A673 (cell line): Measurements from ENCODE around the gene CPNE9. TPM values are rescaled to one million over a fixed set of nuclear protein-coding genes. Genes with fewer than 3 reads are reported as not detected.
A peak's percentile ranks its signal among the peaks of the same experiment; 100 is the strongest.

Experiments used
- BruUV-seq: library from RNA; stranded (reverse); fragments of 400-500 nt; replicated peaks from 2 replicates; lab custom pipeline; 2021; lab: Mats Ljungman, UMichigan
- CTCF ChIA-PET: fragments of 300-600 bp; sonication (Branson Sonifier 250); formaldehyde crosslinking; loops from one replicate; lab custom pipeline; 2022; ENCODE audit warnings: antibody characterized with exemption; lab: Charles Lee
- POLR2A ChIA-PET: fragments of 300-600 bp; sonication (Branson Sonifier 250); formaldehyde crosslinking; loops from one replicate; lab custom pipeline; 2022; ENCODE audit warnings: antibody characterized with exemption; ENCODE audit not compliant: low non-redundant PET; lab: Charles Lee
- DNase-seq: peaks from one replicate; pipeline ENCODE4 v3.0.0-alpha.2; 2015; ENCODE audit warnings: low spot score
- H3K27ac ChIP-seq: fragments of 200-600 bp; sonication (generic); 2 replicates; pipeline ENCODE4 v1.5.1; 2016; ENCODE audit warnings: mixed run types, low read depth, mild to moderate bottlenecking, mixed read lengths, antibody characterized with exemption, low read length; ENCODE audit not compliant: poor library complexity, severe bottlenecking
- H3K27me3 ChIP-seq: fragments of 200-600 bp; sonication (generic); replicated peaks from 2 replicates; pipeline ENCODE4 v1.6.1; 2017; ENCODE audit warnings: mixed run types, low read depth, mild to moderate bottlenecking, mixed read lengths, antibody characterized with exemption, low read length; ENCODE audit not compliant: insufficient read depth, poor library complexity
- H3K36me3 ChIP-seq: fragments of 200-600 bp; sonication (generic); 2 replicates; pipeline ENCODE4 v1.6.1; 2016; ENCODE audit warnings: mixed run types, mild to moderate bottlenecking, mixed read lengths, antibody characterized with exemption, low read length; ENCODE audit not compliant: insufficient read depth, poor library complexity, severe bottlenecking
- H3K4me1 ChIP-seq: fragments of 200-600 bp; sonication (generic); 2 replicates; pipeline ENCODE4 v1.6.1; 2017; ENCODE audit warnings: mixed run types, mild to moderate bottlenecking, mixed read lengths, antibody characterized with exemption, low read length; ENCODE audit not compliant: insufficient read depth, poor library complexity, severe bottlenecking
- H3K4me3 ChIP-seq: fragments of 200-600 bp; sonication (generic); 2 replicates; pipeline ENCODE4 v1.5.1; 2016; ENCODE audit warnings: low read depth, mixed run types, mild to moderate bottlenecking, mixed read lengths, low read length; ENCODE audit not compliant: poor library complexity, severe bottlenecking
- H3K9me3 ChIP-seq: fragments of 200-600 bp; sonication (generic); 2 replicates; pipeline ENCODE4 v1.6.1; 2016; ENCODE audit warnings: mixed run types, low read depth, mild to moderate bottlenecking, mixed read lengths, antibody characterized with exemption, low read length; ENCODE audit not compliant: poor library complexity, severe bottlenecking
- EZH2 ChIP-seq: fragments of 200-600 bp; sonication (generic); IDR thresholded peaks from 2 replicates; pipeline ENCODE4 v1.6.1; 2017; ENCODE audit warnings: borderline replicate concordance, low read depth, mild to moderate bottlenecking, mixed read lengths, antibody characterized with exemption, low read length; ENCODE audit not compliant: poor library complexity, severe bottlenecking
- intact Hi-C: fragments of 100-400 bp; cut with micrococcal nuclease; formaldehyde crosslinking; loops from one replicate; pipeline ENCODE4 v1.10.0; 2022; ENCODE audit not compliant: unreplicated experiment
- total RNA-seq: library from RNA; stranded (reverse); gene quantifications from 2 replicates; pipeline ENCODE4 v1.2.3, GENCODE V29; 2021
- TF ChIP-seq, protein P1 (sequence below): fragments of 300-800, 200-600 bp; sonication (generic); conservative IDR thresholded peaks from 2 replicates; pipeline ENCODE4 v1.5.1; 2017; ENCODE audit warnings: low read depth, mild to moderate bottlenecking, antibody characterized with exemption, low read length, moderate library complexity, mixed read lengths

Gene CPNE9
- total RNA-seq, 1 experiment from 2014 or later: not detected

DNA sequence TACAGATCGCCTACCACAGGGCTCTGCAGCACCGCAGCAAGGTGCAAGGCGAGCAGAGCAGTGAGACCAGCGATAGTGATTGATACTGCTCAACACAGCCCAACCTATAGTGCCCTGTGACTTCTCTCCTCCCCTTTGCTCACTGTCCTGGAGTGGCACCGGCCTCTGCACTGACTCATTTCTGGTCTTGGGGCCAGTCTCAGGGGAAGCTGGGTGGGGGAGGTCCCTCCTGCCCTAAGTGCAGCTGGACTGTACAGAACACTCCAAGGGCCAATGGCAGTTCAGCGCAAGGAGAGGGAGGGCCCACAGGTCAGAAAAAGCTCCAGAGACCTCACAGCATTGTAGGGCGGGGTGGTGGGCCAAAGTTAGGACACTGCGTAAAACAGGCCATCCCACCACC lies 43.6 kb downstream of the CPNE9 start:
- BruUV-seq: no TSS peak
- Histone ChIP-seq H3K27me3 (no peaks in the 10 kb centered on the region), H3K36me3 (peaks cover 76% of the 10 kb centered on the region), H3K27ac (no peak overlapping the region), H3K9me3 (no peaks in the 10 kb centered on the region), H3K4me1 (peaks cover 5% of the 10 kb centered on the region), H3K4me3 (no peak overlapping the region)
- CTCF ChIA-PET: no interaction called here
- intact Hi-C loops: no loop called here
- POLR2A ChIA-PET: no interaction called here
- DNase-seq: no peak
- no peak for TF ChIP-seq EZH2
- TF ChIP-seq, protein P1, sequence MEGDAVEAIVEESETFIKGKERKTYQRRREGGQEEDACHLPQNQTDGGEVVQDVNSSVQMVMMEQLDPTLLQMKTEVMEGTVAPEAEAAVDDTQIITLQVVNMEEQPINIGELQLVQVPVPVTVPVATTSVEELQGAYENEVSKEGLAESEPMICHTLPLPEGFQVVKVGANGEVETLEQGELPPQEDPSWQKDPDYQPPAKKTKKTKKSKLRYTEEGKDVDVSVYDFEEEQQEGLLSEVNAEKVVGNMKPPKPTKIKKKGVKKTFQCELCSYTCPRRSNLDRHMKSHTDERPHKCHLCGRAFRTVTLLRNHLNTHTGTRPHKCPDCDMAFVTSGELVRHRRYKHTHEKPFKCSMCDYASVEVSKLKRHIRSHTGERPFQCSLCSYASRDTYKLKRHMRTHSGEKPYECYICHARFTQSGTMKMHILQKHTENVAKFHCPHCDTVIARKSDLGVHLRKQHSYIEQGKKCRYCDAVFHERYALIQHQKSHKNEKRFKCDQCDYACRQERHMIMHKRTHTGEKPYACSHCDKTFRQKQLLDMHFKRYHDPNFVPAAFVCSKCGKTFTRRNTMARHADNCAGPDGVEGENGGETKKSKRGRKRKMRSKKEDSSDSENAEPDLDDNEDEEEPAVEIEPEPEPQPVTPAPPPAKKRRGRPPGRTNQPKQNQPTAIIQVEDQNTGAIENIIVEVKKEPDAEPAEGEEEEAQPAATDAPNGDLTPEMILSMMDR: no peak

DNA sequence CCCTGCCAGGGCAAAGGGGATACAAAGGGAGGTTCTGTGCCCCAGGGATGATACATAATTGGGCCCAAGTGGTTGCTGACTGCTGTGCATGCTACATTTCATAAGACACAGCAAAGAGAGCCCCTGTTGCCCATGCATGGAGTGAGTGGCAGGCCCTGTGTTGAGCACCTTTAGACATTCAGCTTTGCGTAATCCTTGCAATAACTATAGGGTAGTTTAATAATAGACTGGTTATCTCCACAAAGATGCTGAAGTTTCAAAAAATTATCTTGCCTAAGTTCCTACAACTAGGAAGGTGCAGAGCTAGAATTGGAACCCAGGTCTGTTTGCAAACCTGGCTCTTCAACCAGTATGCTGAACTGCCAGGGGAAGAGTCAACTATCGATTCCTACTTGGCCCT lies 44.4 kb downstream of the CPNE9 start:
- intact Hi-C loops: no loop called here
- H3K36me3 ChIP-seq: peaks cover 72% of the 10 kb centered on the region
- H3K4me3 ChIP-seq: no peak overlapping the region
- POLR2A ChIA-PET: no interaction called here
- TF ChIP-seq EZH2: no peak
- DNase-seq: no peak
- BruUV-seq: no TSS peak
- CTCF ChIA-PET: no interaction called here
- no peak overlapping the region for H3K27ac ChIP-seq
- H3K4me1 ChIP-seq: peaks cover 5% of the 10 kb centered on the region
- no peaks in the 10 kb centered on the region for H3K27me3 ChIP-seq
- no peaks in the 10 kb centered on the region for H3K9me3 ChIP-seq

DNA sequence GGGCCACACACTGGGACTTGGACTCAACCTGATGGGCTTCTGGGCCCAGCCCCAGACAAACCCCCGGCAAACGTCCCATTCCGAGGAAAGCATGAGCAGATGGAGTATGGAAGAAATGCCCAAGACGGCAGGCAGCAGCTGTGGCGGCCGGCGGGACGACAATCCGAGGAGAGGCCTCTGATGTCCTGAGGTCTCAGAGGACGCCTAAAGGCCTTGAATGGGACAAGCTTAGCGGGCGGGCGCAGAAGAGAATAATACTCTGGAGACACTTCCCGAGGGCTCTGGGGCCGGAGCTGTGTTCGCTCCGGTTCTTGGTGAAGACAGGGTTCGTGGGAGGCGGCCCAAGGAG lies 45.6 kb downstream of the CPNE9 start:
- DNase-seq: no peak
- no peak for TF ChIP-seq EZH2
- TF ChIP-seq, protein P1: no peak
- Histone ChIP-seq H3K36me3 (peaks cover 59% of the 10 kb centered on the region), H3K4me3 (peak overlapping the region; percentile 62), H3K27ac (peak overlapping the region; percentile 89), H3K4me1 (peaks cover 5% of the 10 kb centered on the region), H3K9me3 (no peaks in the 10 kb centered on the region), H3K27me3 (no peaks in the 10 kb centered on the region)
- CTCF ChIA-PET: interaction anchor here (0.6 to 0.9 kb wide), 2 partner anchors 22 to 141 kb away, joined by 3 read pairs; no protein-coding TSS in a partner anchor
- POLR2A ChIA-PET: interaction anchor here (0.6 kb wide), 1 partner anchor 11 kb away, joined by 5 read pairs; no protein-coding TSS in a partner anchor
- TSS peak; percentile 65 for BruUV-seq
- intact Hi-C loops: no loop called here
